GM19397 (cell line): Measurements from ENCODE around the gene PCED1B.

Source experiments
- ATAC-seq: cut with Tn5 transposase; IDR thresholded peaks from one replicate; pipeline ENCODE4 v1.9.1; 2021; ENCODE audit warnings: mild to moderate bottlenecking, moderate library complexity; ENCODE audit not compliant: unreplicated experiment

PCED1B gene

DNA sequence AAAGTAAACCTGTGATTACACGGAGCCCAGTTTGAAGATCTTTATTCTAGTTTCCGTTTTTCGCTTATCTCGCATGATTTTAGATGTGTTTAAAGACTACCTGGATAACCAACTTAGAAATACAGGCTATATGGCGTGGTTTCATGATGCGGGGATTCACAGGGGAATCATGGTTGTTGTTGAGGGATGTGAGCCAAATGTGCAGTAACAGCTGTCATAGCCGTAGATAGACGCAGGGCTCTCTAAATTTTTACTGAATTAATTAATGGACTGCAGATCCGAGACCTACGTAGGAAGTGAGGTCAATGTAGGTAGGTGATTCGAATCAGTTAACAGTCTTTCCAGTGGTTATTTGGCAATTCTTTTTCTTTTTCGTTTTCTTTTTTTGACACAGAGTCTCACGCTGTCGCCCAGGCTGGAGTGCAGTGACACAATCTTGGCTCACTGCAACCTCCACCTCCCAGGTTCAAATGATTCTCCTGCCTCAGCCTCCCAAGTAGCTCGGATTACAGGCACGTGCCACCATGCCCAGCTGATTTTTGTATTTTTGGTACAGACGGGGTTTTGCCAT, 145.2 kb downstream of the PCED1B start:
- ATAC-seq: no peak

DNA sequence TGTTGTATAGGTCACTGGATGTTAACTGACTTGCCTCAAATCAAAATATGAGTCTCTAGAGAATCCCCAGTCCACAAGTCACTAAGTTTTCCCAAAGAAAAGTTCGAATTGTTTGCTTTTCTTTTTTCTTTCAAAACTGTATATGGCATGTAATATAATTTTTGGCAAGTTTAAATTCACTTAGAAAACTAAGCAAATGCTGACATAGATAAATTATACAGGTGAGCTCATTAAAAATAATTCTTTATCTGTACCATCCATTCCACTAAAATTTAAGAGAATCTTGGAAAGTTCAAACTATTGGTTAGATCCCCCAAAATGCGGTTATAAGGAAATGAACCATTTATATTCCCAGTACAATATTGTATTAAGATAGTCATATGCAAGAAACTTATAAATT, 145.9 kb downstream of the PCED1B start:
- no peak for ATAC-seq

DNA sequence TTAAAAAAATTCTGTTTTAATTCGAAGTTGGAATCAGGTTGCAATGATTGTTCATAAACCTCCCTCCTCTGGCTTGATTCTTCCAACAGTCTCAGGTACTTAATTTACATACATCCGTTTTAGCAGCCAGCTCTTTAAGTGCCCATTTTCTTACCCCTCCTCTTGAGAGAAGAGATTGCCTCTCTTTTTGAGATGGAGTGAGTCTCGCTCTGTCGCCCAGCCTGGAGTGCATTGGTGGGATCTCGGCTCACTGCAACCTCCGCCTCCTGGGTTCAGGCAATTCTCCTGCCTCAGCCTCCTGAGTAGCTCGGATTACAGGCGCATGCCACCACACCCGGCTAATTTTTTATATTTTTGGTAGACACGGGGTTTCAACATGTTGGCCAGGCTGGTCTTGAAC, 146.8 kb downstream of the PCED1B start:
- ATAC-seq: no peak

DNA sequence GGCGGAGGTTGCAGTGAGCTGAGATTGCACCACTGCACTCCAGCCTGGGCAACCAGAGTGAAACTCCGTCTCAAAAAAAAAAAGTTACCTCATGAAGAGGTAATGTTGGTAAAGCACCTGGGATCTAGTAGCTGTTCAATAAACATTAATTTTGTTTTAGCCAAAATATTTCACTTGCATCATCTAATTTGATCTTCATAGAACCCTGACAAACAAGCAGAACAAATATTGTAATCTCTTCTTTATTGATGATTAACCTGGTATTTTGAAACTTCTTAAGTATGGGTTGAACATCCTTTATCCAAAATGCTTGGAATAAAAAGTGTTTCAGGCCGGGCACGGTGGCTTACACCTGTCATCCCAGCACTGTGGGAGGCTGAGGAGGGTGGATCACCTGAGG, 149.4 kb downstream of the PCED1B start:
- no peak for ATAC-seq

DNA sequence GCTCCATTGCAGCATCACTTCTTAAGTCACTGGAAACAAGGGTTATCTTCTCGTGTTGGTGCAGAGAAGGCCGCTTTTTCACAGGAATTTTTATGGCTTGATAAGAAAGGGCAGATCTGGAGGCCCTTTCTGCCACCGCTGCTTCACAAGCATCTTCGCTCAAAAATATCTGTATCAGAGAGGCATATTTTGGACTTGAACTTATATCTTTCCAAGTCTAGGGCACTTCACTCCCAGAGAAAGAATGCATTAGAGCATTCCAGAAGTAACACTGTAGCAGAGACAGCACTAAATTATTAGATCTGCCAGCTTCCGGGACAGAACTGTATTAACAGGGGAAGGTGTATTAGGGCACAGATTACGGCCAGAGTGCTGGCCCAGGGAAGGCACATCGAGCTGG, 152.0 kb downstream of the PCED1B start:
- ATAC-seq: no peak

DNA sequence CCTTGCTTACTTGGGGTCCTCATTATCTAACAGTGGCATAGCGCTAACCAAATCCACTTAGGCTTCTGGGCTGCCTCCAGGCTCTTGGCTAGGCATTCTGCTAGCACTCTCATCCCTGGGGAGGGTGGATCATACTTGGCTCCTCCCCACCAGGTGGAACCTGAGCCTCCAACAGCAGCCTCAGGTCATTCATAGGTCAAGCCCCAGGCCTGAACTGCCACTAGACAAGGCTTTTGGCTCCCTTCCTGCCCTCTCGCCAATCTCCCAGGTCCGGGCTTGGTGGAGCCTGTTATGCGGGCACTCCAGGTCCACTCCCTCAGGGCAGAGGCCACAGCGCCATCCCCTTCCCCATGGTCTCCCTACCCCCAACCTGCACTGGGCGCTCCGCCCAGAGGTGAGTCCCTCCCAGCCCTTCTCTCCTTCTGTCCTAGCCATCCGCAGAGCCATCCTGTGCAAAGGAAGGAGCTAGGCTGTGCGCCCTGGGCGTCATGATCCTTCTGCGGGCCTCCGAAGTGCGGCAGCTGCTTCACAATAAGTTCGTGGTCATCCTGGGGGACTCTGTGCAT, 155.2 kb downstream of the PCED1B start:
- ATAC-seq: no peak

DNA sequence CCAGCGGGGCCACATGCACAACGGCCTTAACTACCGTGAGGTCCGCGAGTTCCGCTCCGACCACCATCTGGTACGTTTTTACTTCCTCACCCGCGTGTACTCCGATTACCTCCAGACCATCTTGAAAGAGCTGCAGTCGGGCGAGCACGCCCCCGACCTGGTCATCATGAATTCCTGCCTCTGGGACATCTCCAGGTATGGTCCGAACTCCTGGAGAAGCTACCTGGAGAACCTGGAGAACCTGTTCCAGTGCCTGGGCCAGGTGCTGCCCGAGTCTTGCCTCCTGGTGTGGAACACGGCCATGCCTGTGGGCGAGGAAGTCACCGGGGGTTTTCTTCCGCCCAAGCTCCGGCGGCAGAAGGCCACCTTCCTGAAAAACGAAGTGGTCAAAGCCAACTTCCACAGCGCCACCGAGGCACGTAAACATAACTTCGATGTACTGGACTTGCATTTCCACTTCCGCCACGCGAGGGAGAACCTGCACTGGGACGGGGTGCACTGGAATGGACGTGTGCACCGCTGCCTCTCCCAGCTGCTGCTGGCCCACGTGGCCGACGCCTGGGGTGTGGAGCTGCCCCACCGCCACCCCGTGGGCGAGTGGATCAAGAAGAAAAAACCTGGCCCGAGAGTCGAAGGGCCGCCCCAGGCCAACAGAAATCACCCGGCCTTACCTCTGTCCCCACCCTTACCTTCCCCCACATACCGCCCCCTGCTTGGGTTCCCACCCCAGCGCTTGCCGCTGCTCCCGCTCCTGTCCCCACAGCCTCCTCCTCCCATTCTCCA, 156.0 kb downstream of the PCED1B start:
- ATAC-seq: no peak

DNA sequence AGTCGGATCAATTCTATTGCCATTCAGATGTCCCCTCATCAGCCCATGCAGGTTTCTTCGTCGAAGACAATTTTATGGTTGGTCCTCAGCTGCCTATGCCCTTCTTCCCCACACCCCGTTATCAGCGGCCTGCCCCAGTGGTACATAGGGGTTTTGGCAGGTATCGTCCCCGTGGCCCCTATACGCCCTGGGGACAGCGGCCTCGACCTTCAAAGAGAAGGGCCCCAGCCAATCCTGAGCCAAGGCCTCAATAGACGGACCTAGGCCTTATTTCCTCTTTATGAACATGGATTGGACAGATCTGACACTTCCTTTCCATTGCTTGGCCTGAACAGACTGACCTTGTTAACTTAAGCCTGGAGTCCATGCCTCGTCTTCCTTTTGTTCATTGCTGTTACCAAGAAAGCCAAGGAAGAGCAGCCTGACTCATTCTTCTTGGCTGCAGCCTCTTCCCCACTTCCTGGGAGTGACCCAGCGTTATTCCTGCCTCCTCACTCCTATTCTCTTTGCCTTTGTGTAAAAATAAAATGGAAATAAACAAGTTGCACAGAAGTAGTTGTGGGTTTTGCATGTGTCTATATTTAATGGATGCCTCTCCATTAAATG, 156.8 kb downstream of the PCED1B start:
- ATAC-seq: no peak

DNA sequence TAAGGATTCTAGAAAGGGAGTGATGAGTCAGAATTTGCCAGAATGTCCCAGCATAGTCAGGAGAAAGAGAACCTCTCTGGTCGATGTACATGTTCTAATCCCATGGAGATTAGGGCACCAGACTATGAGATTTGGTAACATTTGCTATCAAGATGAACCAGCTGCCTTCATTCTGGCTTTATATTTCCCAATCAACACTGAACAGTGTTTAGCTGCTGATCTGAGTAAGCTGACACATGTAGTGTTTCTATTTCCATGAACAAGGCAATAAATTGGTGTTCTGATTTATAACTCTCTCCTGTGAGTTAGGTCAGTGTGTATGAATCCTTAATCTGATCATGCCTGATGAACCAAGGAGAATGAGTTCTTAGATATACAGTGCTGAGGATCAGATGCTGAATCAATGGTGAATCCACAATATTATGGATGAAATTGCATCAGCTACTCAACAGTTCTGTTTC, 158.4 kb downstream of the PCED1B start:
- ATAC-seq: no peak

DNA sequence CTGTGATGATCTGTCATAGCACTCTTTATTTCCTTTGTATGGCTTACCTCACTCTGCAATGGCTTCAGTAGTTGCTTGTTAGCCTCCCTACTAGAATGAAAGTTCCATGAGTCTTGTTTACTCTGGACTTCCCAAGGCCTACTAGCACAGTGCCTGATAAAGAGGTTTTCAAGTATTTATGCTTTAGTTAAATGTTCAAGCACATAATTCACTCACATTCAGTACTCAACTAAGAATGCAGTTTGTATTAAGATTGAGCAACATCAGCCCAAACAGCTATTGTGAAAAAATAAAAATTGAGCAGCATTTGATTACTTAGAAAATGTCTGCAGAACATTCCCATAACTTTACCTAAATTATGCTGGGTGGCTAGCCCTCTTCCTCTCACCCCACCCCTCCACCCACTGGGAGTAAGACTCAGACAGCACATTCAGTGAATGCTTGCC, 159.3 kb downstream of the PCED1B start:
- no peak for ATAC-seq

DNA sequence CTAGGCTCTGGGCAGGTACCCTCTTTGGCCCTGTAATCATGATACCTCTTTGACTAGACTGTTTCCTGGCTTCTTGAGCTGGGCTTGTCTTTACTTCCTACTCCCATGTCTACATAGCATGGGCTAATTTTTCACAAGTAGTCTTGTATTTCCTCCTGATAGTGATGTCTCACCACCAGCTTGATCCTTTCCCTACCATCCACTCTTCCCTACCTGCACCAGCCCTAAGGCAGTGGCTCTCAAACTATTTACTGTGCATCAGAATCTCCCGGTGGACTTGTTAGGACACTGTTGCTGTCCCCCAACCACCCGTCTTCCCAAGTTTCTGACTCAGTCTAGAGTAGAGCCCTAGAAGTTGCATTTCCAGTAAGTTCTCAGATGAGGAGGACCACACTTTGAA, 163.0 kb downstream of the PCED1B start:
- no peak for ATAC-seq

DNA sequence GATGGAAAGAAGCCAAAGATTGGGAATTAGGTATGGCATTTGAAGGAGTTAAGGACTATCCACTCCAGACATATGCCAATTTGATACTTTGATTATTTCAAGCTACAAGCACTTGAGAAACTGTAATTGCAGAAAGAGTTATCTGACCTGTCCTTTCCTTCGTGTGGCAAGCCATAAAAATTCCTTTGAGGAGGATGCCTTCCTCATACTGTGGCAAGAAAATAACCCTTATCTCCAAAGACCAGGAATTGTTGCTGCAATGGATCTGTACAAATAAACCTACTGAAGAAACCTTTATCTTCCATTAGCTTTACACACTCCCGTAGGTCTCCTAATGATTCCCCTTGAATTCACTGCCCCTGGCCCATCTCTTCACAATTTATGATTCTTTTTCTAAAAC, 165.4 kb downstream of the PCED1B start:
- no peak for ATAC-seq

DNA sequence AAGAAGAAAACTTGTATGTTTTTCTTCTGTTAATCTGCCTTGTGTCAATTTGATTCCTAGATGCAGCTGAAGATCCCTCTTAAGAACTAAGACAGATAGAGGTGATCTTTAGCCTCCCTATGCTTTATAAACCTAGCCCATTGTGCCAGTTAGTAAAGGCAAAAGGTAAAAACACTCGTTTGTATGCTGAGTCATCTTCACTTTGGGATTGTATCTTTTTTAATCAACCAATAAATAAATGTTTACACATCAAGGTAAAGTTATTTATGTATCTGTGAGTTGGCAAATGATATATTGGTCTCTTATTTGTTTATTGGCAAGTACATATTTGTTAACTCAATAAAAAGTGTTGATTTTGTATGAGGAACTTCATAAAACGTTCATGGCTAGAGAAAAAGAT, 166.2 kb downstream of the PCED1B start:
- no peak for ATAC-seq

DNA sequence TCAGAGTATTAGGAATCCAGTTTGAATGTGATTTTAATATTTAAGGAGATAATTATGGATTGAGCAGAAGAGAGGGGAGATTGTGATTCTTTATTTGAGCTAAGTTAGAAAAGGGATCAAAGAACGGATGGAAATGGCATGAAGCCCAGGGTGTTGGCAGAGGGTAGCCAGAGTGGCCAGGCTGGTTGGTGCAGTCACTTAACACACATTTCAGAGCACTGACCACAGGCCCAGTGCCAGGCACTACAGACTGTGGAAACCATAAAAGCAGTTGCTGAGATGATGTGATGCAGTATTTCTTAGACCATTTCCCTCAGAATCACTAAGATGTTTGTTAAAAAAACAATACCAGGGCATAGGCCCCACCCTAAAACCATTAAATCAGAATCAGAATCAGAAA, 168.0 kb downstream of the PCED1B start:
- no peak for ATAC-seq

DNA sequence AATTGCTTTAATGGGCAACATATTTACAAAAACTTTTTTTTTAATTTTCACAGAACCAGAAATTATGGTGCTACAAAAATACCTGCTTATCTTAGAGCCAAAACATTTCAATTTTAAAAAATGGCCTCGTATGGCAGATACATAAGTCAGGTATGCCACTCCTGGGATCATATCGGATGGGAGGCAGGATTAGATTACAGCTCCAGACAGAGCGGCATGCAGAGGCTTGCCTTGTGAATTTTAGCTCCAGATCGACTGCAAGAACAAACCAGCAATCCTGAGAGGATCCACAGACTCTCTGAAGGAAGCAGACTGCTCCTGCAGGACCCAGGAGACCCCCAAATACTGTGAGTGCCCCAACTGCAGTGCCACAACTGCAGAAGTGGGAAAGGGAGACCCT, 169.7 kb downstream of the PCED1B start:
- ATAC-seq: no peak

DNA sequence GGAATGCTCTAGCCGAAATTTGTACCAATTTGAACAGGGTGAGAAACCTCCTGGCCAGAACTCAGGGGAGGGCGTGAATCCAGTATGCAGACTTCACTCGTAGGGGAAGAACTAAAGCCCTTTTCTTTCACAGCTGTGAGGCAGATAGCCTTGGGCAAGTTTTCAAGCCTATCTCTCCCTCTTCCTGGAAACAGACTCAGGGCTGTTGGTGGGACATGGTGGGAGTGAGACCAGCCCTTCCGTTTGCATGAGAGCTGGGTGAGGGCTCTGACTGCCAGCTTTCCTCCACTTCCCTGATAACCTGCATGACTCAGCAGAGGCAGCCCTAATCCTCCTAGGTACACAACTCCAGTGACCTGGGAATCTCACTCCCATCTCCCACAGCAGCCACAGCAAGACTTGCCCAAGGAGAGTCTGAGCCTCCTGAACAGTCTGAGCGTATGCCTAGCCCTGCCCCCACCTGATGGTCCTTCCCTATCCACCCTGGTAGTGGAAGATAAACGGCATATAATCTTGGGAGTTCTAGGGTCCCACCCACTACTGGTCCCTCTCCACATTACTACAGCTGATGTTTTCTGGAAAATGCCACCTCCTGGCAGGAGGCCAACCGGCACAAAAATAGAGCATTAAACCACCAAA, 170.4 kb downstream of the PCED1B start:
- ATAC-seq: no peak

DNA sequence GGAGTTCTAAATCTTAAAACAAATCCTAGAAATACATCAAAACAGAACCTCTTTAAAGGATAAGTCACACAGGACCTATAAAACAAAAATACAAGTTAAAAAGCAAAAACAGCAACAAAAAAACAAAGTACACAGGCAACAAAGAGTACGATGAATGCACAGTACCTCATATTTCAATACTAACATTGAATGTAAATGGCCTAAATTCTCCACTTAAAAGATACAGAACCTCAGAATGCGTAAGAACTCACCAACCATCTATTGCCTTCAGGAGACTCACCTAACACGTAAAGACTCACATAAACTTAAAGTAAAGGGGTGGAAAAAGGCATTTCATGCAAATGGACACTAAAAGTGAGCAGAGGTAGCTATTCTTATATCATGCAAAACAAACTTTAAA, 172.5 kb downstream of the PCED1B start:
- ATAC-seq: no peak

DNA sequence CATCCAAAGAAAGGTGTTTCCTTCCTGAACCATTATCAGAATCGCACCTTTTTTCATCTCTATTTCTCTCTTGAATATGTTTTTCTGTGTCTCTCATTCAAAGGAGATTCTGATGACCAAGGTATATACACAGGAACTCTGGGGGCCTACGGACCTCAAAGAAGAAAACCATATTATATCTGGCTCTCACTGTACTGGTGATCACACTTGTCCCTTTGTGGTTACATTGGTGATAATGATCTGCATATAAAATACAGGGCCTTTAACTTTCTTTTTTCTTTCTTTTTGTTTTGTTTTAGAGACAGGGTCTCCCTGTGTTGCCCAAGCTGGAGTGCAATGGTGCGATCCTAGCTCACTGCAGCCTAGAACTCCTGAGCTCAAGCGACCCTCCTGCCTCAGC, 185.5 kb downstream of the PCED1B start:
- no peak for ATAC-seq

DNA sequence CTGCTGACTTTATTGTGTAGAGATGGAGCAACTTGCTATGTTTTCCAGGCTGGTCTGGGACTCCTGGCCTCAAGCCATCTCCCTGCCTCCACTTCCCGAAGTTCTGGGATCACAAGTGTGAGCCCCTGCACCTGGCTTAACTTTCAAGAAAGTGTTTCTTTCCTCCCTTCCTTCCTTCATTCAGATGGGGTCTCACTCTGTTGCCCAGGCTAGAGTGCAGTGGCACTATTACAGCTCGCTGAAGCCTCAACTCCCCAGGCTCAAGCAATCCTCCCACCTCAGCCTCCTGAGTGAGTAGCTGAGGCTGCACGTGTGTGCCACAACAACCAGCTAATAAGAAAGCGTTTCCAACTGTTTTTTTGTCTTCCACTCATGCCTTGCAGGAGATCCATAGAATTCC, 186.0 kb downstream of the PCED1B start:
- no peak for ATAC-seq

DNA sequence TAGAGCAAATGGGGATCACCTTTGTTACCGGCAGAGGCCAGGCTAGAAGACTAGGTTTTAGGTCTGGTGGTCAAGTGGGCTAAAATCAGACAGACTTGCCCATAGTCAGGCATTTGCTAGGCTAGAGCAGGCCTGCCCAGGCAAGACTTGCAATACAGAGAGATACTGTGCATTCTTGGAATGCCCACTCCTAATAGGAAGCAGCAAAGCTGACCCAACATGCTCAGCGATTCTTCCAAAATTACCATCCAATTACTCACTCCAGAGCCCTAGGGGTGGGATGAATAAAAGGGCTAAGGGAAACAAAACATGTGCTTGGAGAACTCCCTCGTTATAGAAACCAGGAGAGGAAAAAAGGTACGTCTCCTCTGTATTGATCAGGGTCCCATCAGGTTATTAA, 188.2 kb downstream of the PCED1B start:
- no peak for ATAC-seq
